Measurements from ENCODE around the gene MTHFD2. TPM values are rescaled to one million over a fixed set of nuclear protein-coding genes. Genes with fewer than 3 reads are reported as not detected.

MTHFD2 gene
- polyA plus RNA-seq, 1 experiment = 282 TPM

DNA sequence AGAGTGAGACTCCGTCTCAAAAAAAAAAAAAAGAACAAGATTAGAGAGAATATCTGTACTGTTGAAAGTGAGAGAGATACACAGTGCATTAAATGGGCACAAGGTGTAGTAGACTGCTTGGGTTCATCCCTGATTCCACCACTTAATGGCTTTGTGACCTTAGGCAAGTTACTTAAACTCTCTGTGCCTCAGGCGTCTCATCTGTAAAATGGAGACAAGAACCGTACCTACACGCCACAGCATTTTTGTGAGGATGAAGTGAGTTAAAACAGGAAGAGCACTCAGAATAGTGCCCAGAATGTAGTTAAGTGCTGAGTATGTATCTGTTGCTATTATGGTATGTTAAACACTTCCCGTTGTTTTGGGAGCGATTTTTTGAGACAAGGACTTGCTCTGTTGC is 64.3 kb downstream of the MTHFD2 start:
- POLR2A ChIA-PET = no interaction called here
- no peak for DNase-seq (ENCODE audit: low read depth)
- CTCF ChIA-PET = interaction anchor here (0.7 kb wide), 1 partner anchor 89 kb away, joined by 3 read pairs; no protein-coding TSS in a partner anchor
- Histone ChIP-seq H3K36me3 (ENCODE audit: control insufficient read depth, insufficient read depth, low read length) (no peaks in the 10 kb centered on the region), H3K4me3 (ENCODE audit: low read depth, low read length) (no peak overlapping the region), H3K27me3 (ENCODE audit: control insufficient read depth, insufficient read depth, low read length) (peaks cover 13% of the 10 kb centered on the region)
- TF ChIP-seq CTCF (IDR thresholded peaks at IDR 0.05; ENCODE audit: insufficient read depth, low read depth, low read length) = no peak

- CTCF ChIA-PET = interaction anchor here (0.7 to 1.7 kb wide), 2 partner anchors 137 to 440 kb away, joined by 3 to 5 read pairs; no protein-coding TSS in a partner anchor
- no peaks in the 10 kb centered on the region for H3K36me3 ChIP-seq (ENCODE audit: control insufficient read depth, insufficient read depth, low read length)
These were observed 65.9 kb downstream of the MTHFD2 start for GRCh38 chr2:74264281-74264680.

DNA sequence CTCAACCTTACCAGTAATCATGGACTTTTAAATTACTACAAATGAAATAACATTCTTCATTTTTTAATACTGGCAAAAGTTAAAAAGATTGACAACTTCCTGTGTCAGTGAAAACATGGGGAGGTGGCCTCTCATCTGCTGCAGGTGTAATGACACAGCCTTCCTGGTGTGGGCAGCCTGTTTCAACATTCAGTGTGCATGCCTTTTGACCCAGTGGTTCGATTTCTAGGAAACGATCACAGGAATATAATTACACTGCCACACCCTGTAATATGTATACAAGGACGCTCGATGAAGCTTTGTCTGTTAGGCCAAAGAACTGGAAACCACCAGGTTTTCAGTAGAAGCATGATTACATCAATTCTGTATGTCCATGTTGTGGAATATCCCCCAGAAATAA is 68.7 kb downstream of the MTHFD2 start:
- Histone ChIP-seq H3K36me3 (ENCODE audit: control insufficient read depth, insufficient read depth, low read length) (no peaks in the 10 kb centered on the region), H3K27me3 (ENCODE audit: control insufficient read depth, insufficient read depth, low read length) (peaks cover 4% of the 10 kb centered on the region; the same call in 1 of the 2 replicates), H3K4me3 (ENCODE audit: low read depth, low read length) (no peak overlapping the region)
- ChIA-PET POLR2A (no interaction called here), CTCF (no interaction called here)
- no peak for TF ChIP-seq CTCF (IDR thresholded peaks at IDR 0.05; ENCODE audit: insufficient read depth, low read depth, low read length)
- no peak for DNase-seq (ENCODE audit: low read depth)

More at GRCh38 chr2:74264281-74264680, 65.9 kb downstream of the MTHFD2 start:
- DNase-seq (ENCODE audit: low read depth) = no peak
- POLR2A ChIA-PET = no interaction called here
- Histone ChIP-seq H3K27me3 (ENCODE audit: control insufficient read depth, insufficient read depth, low read length) (peaks cover 6% of the 10 kb centered on the region; the same call in 1 of the 2 replicates), H3K4me3 (ENCODE audit: low read depth, low read length) (no peak overlapping the region)
- no peak for TF ChIP-seq CTCF (IDR thresholded peaks at IDR 0.05; ENCODE audit: insufficient read depth, low read depth, low read length)

Other genes with a start within 250 kb of the MTHFD2 start
- gene TET3, start 213.7 kb upstream of the MTHFD2 start, polyA plus RNA-seq (2011; rRNA removed) = 2.1 and 2.6 TPM in 2 replicates
- gene BOLA3, start 50.7 kb upstream of the MTHFD2 start, polyA plus RNA-seq (2011; rRNA removed) = 11.4 and 35.9 TPM in 2 replicates
- gene MOB1A, start 19.7 kb upstream of the MTHFD2 start, polyA plus RNA-seq (2011; rRNA removed) = 19.1 and 42.8 TPM in 2 replicates
- gene SLC4A5, start 144.8 kb downstream of the MTHFD2 start, polyA plus RNA-seq (2011; rRNA removed) = 0.07 and 0.16 TPM in 2 replicates
- gene DCTN1, start 181.7 kb downstream of the MTHFD2 start, polyA plus RNA-seq (2011; rRNA removed) = 136 and 193 TPM in 2 replicates
- gene C2orf81, start 223.0 kb downstream of the MTHFD2 start, polyA plus RNA-seq (2011; rRNA removed) = 0.18 and 0.67 TPM in 2 replicates
- gene WDR54, start 223.1 kb downstream of the MTHFD2 start, polyA plus RNA-seq (2011; rRNA removed) = 26.0 and 42.9 TPM in 2 replicates
- 8.3 and 12.4 TPM in 2 replicates for gene RTKN, start 243.3 kb downstream of the MTHFD2 start, polyA plus RNA-seq (2011; rRNA removed)

All from BJ (cell line).